DMS53 treated with DMSO at 0.1 percent for 48 hours (cell line): ENCODE results near the gene BAIAP3.
A peak's percentile ranks its signal among the peaks of the same experiment; 100 is the strongest.

Experiments used
- DNase-seq: peaks from one replicate; lab custom pipeline; 2025; ENCODE audit not compliant: unreplicated experiment; lab: John Stamatoyannopoulos, UW

The BAIAP3 gene

GRCh38 chr16:1366060-1366711, 32.7 kb downstream of the BAIAP3 start:
- DNase-seq: no peak

- peak; percentile 73 for DNase-seq
These were observed 33.4 kb downstream of the BAIAP3 start for GRCh38 chr16:1366712-1367299.

- peak; percentile 73 for DNase-seq
These were observed 34.2 kb downstream of the BAIAP3 start for GRCh38 chr16:1367486-1368174.

- no peak for DNase-seq
These were observed 37.9 kb downstream of the BAIAP3 start for GRCh38 chr16:1371054-1371978.

GRCh38 chr16:1372292-1372950, 39.0 kb downstream of the BAIAP3 start:
- DNase-seq: no peak

GRCh38 chr16:1374418-1375297, 41.2 kb downstream of the BAIAP3 start:
- no peak for DNase-seq

- no peak for DNase-seq
These were observed 41.8 kb downstream of the BAIAP3 start for GRCh38 chr16:1375298-1375640.

- DNase-seq: no peak
These were observed 42.4 kb downstream of the BAIAP3 start for GRCh38 chr16:1375741-1376410.

- DNase-seq: no peak
These were observed 44.1 kb downstream of the BAIAP3 start for GRCh38 chr16:1377406-1378010.

GRCh38 chr16:1378087-1378803, 44.8 kb downstream of the BAIAP3 start:
- no peak for DNase-seq

GRCh38 chr16:1378804-1379303, 45.4 kb downstream of the BAIAP3 start:
- no peak for DNase-seq

- peak; percentile 9 for DNase-seq
These were observed 46.0 kb downstream of the BAIAP3 start for GRCh38 chr16:1379304-1380076.

- no peak for DNase-seq
These were observed 46.8 kb downstream of the BAIAP3 start for GRCh38 chr16:1380195-1380594.

GRCh38 chr16:1381612-1382406, 48.4 kb downstream of the BAIAP3 start:
- DNase-seq: no peak

- DNase-seq: no peak
These were observed 50.1 kb downstream of the BAIAP3 start for GRCh38 chr16:1383556-1383955.

- DNase-seq: no peak
These were observed 51.8 kb downstream of the BAIAP3 start for GRCh38 chr16:1385232-1385631.

- DNase-seq: no peak
These were observed 53.9 kb downstream of the BAIAP3 start for GRCh38 chr16:1387331-1387730.
